ENCODE results near the gene WDR64. TPM values are rescaled to one million over a fixed set of nuclear protein-coding genes. Genes with fewer than 3 reads are reported as not detected.

WDR64 gene
- total and polyA plus RNA-seq, 8 donors, result 0.17 to 0.33 (median 0.28) TPM; not detected in 3

DNA sequence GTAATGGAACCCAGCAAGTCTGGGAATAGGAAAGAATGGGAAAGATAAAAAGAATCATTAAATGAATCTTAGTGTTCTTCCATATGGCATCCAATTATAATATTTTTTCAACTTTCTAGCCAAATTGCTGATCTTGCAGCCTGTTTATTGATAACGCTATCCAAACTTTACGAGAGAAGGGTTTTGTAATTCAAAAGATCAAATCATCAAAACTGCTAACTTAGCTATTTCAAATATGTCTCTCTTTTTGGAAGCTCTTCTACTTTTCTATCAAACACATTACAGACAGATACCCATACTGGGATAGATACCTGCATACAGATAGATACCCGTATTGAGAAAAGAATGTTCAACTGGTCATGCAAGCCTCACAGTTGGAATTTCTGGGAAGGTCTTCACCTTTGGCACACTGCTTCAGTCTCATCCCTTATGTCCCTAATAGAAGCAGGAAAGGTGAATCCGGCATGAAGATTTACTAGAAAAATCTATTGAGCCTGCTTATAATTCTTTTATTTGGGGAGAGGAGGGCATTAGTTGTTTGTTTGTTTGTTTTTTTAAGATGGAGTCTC is 120.9 kb downstream of the WDR64 start:
- Histone ChIP-seq H3K27me3 (no peaks in the 10 kb centered on the region), H3K9me3 (no peaks in the 10 kb centered on the region), H3K27ac (no peak overlapping the region), H3K4me3 (no peak overlapping the region), H3K4me1 (no peaks in the 10 kb centered on the region), H3K36me3 (no peaks in the 10 kb centered on the region)
- ATAC-seq (no peak), DNase-seq (no peak)
- TF ChIP-seq, protein P1, sequence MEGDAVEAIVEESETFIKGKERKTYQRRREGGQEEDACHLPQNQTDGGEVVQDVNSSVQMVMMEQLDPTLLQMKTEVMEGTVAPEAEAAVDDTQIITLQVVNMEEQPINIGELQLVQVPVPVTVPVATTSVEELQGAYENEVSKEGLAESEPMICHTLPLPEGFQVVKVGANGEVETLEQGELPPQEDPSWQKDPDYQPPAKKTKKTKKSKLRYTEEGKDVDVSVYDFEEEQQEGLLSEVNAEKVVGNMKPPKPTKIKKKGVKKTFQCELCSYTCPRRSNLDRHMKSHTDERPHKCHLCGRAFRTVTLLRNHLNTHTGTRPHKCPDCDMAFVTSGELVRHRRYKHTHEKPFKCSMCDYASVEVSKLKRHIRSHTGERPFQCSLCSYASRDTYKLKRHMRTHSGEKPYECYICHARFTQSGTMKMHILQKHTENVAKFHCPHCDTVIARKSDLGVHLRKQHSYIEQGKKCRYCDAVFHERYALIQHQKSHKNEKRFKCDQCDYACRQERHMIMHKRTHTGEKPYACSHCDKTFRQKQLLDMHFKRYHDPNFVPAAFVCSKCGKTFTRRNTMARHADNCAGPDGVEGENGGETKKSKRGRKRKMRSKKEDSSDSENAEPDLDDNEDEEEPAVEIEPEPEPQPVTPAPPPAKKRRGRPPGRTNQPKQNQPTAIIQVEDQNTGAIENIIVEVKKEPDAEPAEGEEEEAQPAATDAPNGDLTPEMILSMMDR (IDR thresholded peaks at IDR 0.05), result no peak
- intact Hi-C loops (cut with DNase I), result no loop called here

DNA sequence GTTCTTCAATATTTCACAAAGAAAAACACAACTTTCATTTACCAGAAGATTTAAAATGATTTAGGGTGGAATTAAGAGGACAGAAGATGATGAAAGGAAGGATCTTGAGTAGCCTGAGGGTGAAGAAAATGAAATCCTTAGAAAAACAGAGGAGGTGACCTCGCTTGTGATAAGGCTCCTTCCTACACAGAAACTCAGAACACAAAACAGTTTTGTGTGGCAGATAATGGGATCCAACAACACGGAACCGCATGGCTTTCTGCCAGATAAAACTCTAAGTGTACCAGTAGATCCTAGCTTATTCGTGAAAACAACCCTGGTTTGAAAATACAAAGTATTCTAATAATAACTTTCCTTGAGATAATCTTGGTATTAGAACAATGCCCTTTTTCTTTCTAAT is 121.9 kb downstream of the WDR64 start:
- H3K4me1 ChIP-seq, result no peaks in the 10 kb centered on the region
- H3K9me3 ChIP-seq, result no peaks in the 10 kb centered on the region
- ATAC-seq (no peak), DNase-seq (no peak)
- intact Hi-C loops (cut with DNase I), result no loop called here
- TF ChIP-seq, protein P1 (IDR thresholded peaks at IDR 0.05), result no peak
- no peak overlapping the region for H3K27ac ChIP-seq
- no peak overlapping the region for H3K4me3 ChIP-seq
- no peaks in the 10 kb centered on the region for H3K36me3 ChIP-seq
- H3K27me3 ChIP-seq, result no peaks in the 10 kb centered on the region

DNA sequence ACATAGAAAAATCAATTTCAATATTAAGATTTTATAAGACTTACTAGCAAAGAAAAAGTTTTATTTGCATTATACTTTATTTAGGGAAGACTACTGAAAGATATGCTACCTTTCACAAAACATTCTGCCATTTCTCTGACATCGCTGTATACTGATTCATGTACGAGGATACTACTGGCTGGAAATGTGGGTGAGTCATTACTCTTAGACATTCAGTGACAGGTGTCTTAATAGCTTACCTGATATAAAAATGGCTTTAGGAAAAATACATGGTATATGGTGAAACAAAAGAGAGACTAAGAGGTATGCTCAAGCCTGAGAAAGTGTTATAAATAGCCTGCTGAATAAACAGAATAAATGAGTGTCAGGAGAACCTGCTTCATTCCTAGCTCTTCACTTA is 122.9 kb downstream of the WDR64 start:
- H3K4me3 ChIP-seq, result no peak overlapping the region
- ATAC-seq (no peak), DNase-seq (no peak)
- H3K27me3 ChIP-seq, result no peaks in the 10 kb centered on the region
- no peaks in the 10 kb centered on the region for H3K9me3 ChIP-seq
- no peak overlapping the region for H3K27ac ChIP-seq
- H3K36me3 ChIP-seq, result no peaks in the 10 kb centered on the region
- TF ChIP-seq, protein P1 (IDR thresholded peaks at IDR 0.05), result no peak
- intact Hi-C loops (cut with DNase I), result no loop called here
- H3K4me1 ChIP-seq, result no peaks in the 10 kb centered on the region

DNA sequence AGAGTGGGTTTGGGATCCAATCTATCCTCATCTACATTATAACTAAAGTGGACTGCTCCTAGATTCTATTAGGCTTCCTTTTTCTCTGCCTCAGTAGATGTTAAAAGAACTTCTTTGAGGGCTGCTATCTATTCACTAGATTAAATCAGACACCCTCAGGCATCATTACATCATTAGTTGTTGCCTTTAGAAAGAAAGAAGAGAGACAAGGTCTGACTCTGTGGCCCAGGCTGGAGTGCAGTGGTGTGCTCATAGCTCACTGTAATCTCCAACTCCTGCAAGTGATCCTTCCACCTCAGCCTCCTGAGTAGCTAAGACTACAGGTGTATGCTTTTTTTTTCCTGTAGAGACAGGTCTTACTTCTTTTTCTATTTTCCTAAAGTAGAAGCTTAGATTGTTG is 124.8 kb downstream of the WDR64 start:
- Histone ChIP-seq H3K27ac (no peak overlapping the region), H3K4me3 (no peak overlapping the region), H3K36me3 (no peaks in the 10 kb centered on the region), H3K27me3 (no peaks in the 10 kb centered on the region), H3K4me1 (no peaks in the 10 kb centered on the region), H3K9me3 (no peaks in the 10 kb centered on the region)
- intact Hi-C loops (cut with DNase I), result no loop called here
- DNase-seq (no peak), ATAC-seq (no peak)
- TF ChIP-seq, protein P1 (IDR thresholded peaks at IDR 0.05), result no peak

DNA sequence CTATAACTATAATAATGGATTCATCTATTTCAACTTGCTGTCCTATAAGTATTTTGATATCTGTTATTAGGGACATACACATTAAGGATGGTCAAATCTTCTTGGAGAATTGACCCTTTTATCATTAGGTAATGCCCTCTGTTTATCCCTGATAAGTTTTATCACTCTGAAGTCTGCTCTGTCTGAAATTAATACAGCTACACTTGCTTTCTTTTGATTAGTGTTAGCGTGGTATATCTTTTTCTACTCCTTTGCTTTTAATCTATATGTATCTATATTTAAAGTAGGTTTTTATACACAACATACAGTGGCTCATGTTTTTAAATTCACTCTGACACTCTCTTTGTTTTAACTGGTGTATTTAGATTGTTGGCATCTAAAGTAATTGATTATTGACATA is 126.0 kb downstream of the WDR64 start:
- Histone ChIP-seq H3K36me3 (no peaks in the 10 kb centered on the region), H3K4me3 (no peak overlapping the region), H3K9me3 (no peaks in the 10 kb centered on the region), H3K27ac (no peak overlapping the region), H3K4me1 (no peaks in the 10 kb centered on the region), H3K27me3 (no peaks in the 10 kb centered on the region)
- no peak for ATAC-seq
- intact Hi-C loops (cut with DNase I), result no loop called here
- DNase-seq, result no peak
- TF ChIP-seq, protein P1 (IDR thresholded peaks at IDR 0.05), result no peak
